DMS114 treated with DMSO at 0.1 percent for 48 hours (cell line): ENCODE results near the gene BTAF1.
"Not testable (repeated sequence)": the region's sequence is repeated elsewhere in the genome, so short reads cannot be mapped to it uniquely, and the experiment has no call there.

Source experiments
- DNase-seq: peaks from one replicate; lab custom pipeline; 2025; ENCODE audit not compliant: unreplicated experiment; lab: John Stamatoyannopoulos, UW

Gene BTAF1

DNA sequence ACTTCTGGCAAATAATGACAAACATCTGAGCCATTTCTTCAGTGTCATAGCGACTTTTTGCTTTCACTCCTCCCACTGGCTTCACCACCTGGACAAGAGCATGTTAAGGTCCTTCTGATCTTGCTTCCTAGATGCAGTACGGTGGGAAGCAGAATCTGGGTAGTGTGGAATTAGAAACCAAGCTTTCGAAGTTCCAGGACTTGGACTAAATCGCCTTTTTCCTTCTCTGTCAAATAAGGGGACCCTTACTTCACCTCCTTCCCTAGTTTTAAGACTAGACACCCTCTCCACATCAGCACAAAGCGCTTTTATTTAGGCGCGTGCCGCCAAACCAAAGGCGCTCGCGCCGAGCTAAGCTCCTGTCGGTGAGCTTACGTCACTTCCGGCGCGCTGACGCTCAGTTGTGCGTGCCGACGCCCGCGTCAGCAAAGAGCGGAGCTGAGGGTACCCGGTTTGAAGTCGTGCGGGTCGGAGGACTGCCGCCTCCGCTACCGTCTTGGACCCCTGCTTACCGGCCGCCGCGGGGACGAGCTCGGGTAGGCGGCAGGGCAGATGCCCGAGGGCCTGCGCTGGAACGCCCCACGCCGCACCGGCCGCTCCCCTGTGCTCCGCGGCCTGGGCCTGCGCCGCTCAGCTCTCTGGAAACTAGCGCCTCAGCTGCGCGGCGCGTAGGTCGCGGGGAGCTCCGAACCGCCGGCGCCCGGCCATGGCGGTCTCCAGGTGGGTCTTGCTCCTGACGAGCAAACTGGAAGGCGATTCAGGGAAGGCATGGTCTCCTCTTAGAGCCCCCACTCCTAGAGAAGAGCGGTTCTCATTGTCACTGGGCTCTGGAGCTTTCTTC is at the start of gene BTAF1:
BTAF1 (plus strand) TSS at position 400 of the 841 bp plus-strand sequence; CDS start at position 707, 307 bp downstream.
- peak; percentile 81 for DNase-seq

- no peak for DNase-seq
Observed at GRCh38 chr10:91875156-91875555, 48.4 kb upstream of the BTAF1 start.

GRCh38 chr10:91875779-91876178 is 47.8 kb upstream of the BTAF1 start:
- DNase-seq = no peak

DNA sequence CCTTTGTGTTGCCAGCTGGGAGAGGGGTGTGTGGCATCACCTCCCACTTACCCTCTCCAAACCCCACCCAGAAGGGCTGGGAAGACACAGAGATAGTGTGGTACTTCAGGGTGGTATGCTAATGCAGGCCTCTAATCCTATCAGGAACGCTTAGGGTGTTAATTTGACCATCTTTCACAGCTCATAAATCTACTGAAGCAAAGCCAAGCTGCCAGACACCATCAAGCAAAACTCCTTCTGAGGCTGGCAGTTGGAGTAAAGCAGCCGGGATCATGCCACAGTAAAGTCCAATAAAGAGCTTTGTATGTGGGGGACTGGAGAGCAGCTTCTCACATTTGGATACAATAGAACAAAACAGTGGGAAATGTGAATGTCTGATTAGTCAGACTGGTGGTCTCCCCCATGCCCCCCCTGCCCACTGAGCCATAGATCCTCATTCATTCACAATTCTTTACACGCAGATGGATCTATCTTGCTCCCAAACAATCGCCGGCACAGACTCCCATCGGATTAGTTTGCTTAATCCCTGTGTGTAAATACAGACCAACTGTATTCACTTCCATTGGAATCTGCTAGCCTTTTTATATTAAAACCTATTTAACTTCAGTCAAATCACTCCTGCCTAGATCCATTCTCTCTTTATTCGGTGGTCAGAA is 43.9 kb upstream of the BTAF1 start:
- no peak for DNase-seq

DNA sequence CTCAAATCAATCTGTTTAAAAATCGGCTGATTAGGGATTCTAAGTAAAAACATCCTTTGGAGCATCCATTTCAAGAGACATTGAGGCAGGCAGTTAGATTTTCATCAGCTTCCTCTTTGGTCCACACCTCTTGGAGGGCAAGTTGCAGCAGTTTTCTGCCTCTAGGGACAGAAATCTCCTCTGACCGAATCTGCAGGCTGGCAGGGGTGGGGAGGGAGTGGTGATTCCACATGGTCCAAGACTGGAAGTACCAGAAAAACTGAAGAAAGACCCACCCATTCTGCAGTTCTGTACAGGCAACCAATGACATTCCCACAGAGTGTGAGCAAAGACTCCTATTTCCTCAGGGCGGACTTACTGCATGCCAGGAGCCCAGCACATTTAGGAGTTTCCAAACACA is 43.3 kb upstream of the BTAF1 start:
- DNase-seq = no peak

DNA sequence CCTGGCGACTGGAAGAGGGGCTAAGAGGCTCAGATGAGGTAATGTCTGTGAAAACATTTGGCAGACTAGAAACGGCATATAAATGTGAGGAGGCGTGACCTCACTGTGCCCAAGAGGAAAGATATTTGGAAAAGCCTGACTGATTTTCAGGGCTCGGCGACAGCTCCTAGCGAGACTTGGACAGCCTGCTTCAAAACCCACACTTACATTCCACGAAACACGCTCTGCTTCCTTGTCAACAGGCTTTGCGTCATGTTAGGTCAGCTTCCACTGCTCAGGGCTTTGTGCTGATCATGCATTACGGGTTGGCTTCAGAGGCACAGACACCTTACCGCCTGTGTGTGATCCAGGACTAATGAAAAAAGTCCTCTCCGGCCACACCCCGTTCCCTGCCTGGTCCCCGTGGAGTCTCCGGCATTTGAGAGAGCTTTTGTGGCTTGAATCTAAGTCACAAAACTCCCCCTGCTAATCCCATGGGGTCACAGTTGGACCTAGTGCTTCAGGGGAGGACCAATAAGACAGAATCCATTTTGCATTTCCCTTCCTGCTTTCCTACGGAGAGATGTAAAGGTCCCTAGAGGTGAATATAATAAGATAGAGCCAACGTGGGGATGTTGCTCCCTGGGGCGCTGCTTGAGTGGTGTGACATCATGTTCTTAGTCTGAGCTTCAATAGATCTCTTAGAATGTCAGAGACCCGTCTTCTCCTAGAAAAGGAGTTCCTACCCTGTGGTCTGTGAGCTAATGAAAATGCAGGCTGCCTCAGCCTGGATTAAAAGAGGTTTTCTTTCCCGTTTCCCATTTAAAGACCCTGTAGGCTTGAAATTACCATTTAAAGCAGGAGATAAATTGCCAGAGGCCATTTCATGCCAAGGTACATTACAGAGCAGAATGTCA is 39.8 kb upstream of the BTAF1 start:
- no peak for DNase-seq

GRCh38 chr10:91884536-91884935 is 39.0 kb upstream of the BTAF1 start:
- no peak for DNase-seq

- DNase-seq = no peak
Observed at GRCh38 chr10:91885362-91886079, 38.0 kb upstream of the BTAF1 start.

GRCh38 chr10:91886954-91887271 is 36.7 kb upstream of the BTAF1 start:
- no peak for DNase-seq

GRCh38 chr10:91887272-91888076 is 36.1 kb upstream of the BTAF1 start:
- DNase-seq = peak; percentile 66

GRCh38 chr10:91891125-91892001 is 32.2 kb upstream of the BTAF1 start:
- DNase-seq = no peak

DNA sequence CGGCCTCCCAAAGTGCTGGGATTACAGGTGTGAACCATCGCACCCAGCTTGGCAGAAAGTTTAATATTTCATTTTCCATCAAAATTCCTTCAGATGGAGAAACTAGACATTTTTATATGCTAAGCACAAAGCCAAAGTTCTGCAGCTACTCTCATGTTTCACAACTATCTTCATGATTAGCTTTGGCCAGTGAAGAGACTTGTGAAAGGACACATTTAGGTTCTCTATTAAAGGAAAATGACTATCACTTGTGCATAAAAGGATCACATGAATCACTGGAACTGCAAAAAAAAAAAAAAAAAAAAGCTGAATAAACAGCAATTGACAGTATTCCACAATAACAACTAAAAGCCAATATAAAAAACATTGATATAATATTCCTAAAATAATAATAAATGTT is 30.5 kb upstream of the BTAF1 start:
- no peak for DNase-seq

DNA sequence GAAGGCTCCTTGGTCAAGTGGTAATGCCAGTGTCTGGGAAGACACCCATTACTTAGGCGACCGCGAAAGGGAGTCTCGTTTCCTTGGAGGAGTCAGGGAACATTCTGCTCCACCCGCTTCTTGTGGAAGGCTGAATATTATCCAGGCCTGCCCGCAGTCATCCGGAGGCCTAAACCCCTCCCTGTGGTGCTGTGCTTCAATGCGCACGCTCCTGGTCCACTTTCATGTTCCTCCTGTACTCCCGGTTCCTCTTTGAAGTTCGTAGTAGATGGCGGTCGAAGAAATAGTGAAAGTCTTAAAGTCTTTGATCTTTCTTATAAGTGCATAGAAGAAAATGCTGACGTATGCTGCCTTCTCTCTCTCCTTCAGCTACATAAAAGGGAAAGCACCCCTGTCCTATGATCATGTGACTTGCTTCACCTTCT is 29.3 kb upstream of the BTAF1 start:
- DNase-seq = not testable (repeated sequence)

DNA sequence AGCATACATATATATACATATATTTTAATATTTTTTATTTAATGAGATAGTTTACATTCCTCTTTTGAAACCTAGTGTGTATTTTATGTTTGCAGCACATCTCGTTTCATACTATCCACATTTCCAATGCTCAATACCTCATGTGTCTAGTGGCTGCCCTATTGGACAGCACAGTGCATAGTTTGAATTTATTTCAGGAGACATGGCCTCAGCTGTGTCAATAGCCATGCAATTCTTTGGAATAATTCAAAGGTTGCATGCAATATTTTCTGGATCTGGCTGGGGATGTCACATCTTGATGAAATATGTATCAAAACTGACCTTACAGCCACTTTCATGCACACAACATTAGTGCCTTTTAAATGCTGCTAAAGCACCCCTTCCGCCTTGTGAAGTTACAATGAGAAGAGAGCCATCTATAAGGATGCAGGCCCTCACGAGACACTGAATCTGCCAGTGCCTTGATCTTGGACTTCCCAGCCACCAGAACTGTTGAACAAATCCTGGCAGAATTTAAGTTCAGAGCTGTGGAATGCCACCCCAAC is 27.3 kb upstream of the BTAF1 start:
- DNase-seq = no peak

- DNase-seq = no peak
Observed at GRCh38 chr10:91897421-91897820, 26.1 kb upstream of the BTAF1 start.

DNA sequence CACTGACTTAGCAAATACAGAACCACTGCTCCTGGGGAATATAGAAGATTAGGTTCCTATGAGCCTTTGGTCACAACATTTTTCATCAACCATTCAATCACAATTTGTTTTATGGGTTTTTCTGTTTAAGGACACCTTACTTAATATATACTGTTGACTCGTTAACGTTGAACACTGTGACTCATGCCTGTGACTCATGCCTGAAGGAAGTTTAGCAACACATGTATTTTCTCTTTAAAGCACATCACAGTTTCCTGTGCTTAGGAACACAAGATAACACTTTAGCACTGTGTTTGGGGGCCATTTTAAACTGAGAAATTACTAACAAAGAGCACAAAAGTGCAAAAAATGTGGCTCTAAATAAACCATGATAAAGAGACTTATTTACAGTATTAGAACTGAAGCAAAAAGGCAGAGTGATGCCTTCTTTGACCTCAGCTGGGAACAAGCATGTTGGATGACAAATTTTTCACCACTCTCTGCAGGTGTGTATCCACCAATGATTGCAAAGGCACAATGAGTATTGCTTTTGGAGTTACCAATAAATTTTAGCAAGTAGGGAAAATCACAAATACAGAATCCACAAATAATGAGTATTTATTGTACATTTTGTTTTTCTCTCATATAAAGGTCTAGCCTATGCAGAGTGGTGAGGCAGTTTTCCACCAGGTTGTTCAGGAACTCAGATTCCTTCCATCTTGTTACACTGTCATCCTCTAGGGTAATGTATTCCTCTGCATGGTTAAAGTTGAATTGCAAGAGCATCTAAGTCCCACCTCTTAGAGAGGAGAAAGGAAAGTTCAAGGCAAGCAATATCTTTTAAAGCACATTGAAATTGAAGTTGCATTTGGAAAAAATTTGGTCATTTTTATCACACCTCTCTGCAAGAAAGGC is 21.5 kb upstream of the BTAF1 start:
- DNase-seq = no peak

DNA sequence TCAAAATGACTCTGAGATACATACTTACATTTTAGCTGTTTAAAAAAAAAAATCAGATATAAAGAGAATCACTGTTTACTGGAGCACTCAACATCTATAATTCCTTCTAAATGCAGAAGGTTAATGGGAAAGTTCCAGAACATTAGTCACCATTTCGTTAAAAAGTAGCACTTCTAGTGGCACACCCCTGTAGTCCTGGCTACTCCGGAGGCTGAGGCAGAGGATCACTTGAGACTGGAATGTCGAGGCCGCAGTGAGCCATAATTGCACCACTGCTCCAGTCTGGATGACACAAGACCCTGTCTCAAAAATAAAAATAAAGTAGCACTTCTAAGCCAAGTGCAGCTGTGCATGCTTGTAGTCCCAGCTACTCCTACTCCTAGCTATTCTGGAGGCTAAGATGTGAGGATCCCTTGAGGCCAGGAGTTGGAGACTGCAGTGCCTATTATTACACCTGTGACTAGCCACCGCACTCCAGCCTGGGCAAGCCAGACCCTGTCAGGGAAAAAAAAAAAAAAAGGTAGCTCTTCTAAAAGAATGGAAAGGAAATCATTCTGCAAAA is 16.5 kb upstream of the BTAF1 start:
- DNase-seq = no peak
